ENCODE results near the gene MED31. TPM values are rescaled to one million over a fixed set of nuclear protein-coding genes. Genes with fewer than 3 reads are reported as not detected.

Gene MED31
- total RNA-seq, 1 experiment from 2014 or later: 41.4 TPM

GRCh38 chr17:6669479-6670212 is 18.2 kb upstream of the MED31 start:
- H3F3A ChIP-seq (ENCODE audit: insufficient read depth, low read depth): peaks cover 44% of the 10 kb centered on the region
- no peaks in the 10 kb centered on the region for H3K27me3 ChIP-seq (ENCODE audit: insufficient read depth, low read depth)
- no peaks in the 10 kb centered on the region for H3K9me3 ChIP-seq (ENCODE audit: insufficient read depth, low read depth)
- ChIA-PET CTCF (interaction anchor here (0.5 to 1.5 kb wide), 6 partner anchors 25 to 335 kb away, joined by 3 to 7 read pairs (median 4); no protein-coding TSS in a partner anchor), POLR2A (ENCODE audit: unreplicated experiment) (interaction anchor here (0.6 kb wide), 3 partner anchors 206 to 495 kb away, joined by 3 to 5 read pairs (median 4); no protein-coding TSS in a partner anchor)
- H3K79me2 ChIP-seq (ENCODE audit: low read depth): no peaks in the 10 kb centered on the region
- peak overlapping the region; percentile 88 for H3K27ac ChIP-seq
- H3K36me3 ChIP-seq (ENCODE audit: low read depth): no peaks in the 10 kb centered on the region
- peak overlapping the region; percentile 37; the same call in 1 of the 2 replicates for H2AFZ ChIP-seq
- TSS peak; percentile 95 for BruUV-seq (replicated peaks)
- H3K9me2 ChIP-seq (ENCODE audit: insufficient read depth): no peaks in the 10 kb centered on the region
- intact Hi-C loops (cut with micrococcal nuclease; ENCODE audit: unreplicated experiment): loop anchor here (2.0 to 5.0 kb wide), 2 partner anchors 43 to 83 kb away; partner anchors contain the start of gene SLC13A5
- H3K4me1 ChIP-seq (replicated peaks; ENCODE audit: insufficient read depth): peaks cover 44% of the 10 kb centered on the region
- TF ChIP-seq CTCF (conservative IDR thresholded peaks at IDR 0.05) (no peak), EZH2 (IDR thresholded peaks at IDR 0.05; ENCODE audit: low read depth) (no peak)
- peak; percentile 89 to 91 for DNase-seq
- peak overlapping the region; percentile 73 for H3K4me2 ChIP-seq
- peak overlapping the region; percentile 38 for H3K4me3 ChIP-seq
- H4K20me1 ChIP-seq (ENCODE audit: insufficient read depth): no peaks in the 10 kb centered on the region

GRCh38 chr17:6668727-6669425 is 17.5 kb upstream of the MED31 start:
- peak overlapping the region; percentile 38; the same call in 1 of the 2 replicates for H3K4me3 ChIP-seq
- intact Hi-C loops (cut with micrococcal nuclease; ENCODE audit: unreplicated experiment): loop anchor here (5.0 kb wide), 1 partner anchor 43 kb away; the partner anchor contains the start of gene SLC13A5
- peak overlapping the region; percentile 88 for H3K27ac ChIP-seq
- POLR2A ChIA-PET (ENCODE audit: unreplicated experiment): interaction anchor here (0.6 kb wide), 1 partner anchor 496 kb away, joined by 5 read pairs; no protein-coding TSS in a partner anchor
- H3K36me3 ChIP-seq (ENCODE audit: low read depth): no peaks in the 10 kb centered on the region
- no peaks in the 10 kb centered on the region for H4K20me1 ChIP-seq (ENCODE audit: insufficient read depth)
- H3K27me3 ChIP-seq (ENCODE audit: insufficient read depth, low read depth): no peaks in the 10 kb centered on the region
- no peaks in the 10 kb centered on the region for H3K9me2 ChIP-seq (ENCODE audit: insufficient read depth)
- peaks cover 44% of the 10 kb centered on the region for H3F3A ChIP-seq (ENCODE audit: insufficient read depth, low read depth)
- H3K79me2 ChIP-seq (ENCODE audit: low read depth): no peaks in the 10 kb centered on the region
- TF ChIP-seq EZH2 (IDR thresholded peaks at IDR 0.05; ENCODE audit: low read depth): no peak
- no peak for TF ChIP-seq CTCF (conservative IDR thresholded peaks at IDR 0.05)
- peaks cover 44% of the 10 kb centered on the region for H3K4me1 ChIP-seq (replicated peaks; ENCODE audit: insufficient read depth)
- no peaks in the 10 kb centered on the region for H3K9me3 ChIP-seq (ENCODE audit: insufficient read depth, low read depth)
- no peak for DNase-seq
- peak overlapping the region; percentile 37; the same call in 1 of the 2 replicates for H2AFZ ChIP-seq
- H3K4me2 ChIP-seq: peak overlapping the region; percentile 73
- no TSS peak for BruUV-seq (replicated peaks)
- CTCF ChIA-PET: interaction anchor here (0.5 to 1.5 kb wide), 2 partner anchors 198 to 336 kb away, joined by 4 to 7 read pairs; no protein-coding TSS in a partner anchor

- Histone ChIP-seq H3K9me3 (ENCODE audit: insufficient read depth, low read depth) (no peaks in the 10 kb centered on the region), H3F3A (ENCODE audit: insufficient read depth, low read depth) (peaks cover 44% of the 10 kb centered on the region), H3K4me2 (no peak overlapping the region), H2AFZ (no peak overlapping the region), H3K4me1 (replicated peaks; ENCODE audit: insufficient read depth) (peaks cover 44% of the 10 kb centered on the region), H3K9me2 (ENCODE audit: insufficient read depth) (no peaks in the 10 kb centered on the region), H3K4me3 (no peak overlapping the region), H3K36me3 (ENCODE audit: low read depth) (no peaks in the 10 kb centered on the region), H3K79me2 (ENCODE audit: low read depth) (no peaks in the 10 kb centered on the region), H3K27ac (peak overlapping the region; percentile 88; the same call in 1 of the 2 replicates), H3K27me3 (ENCODE audit: insufficient read depth, low read depth) (no peaks in the 10 kb centered on the region), H4K20me1 (ENCODE audit: insufficient read depth) (no peaks in the 10 kb centered on the region)
- CTCF ChIA-PET: no interaction called here
- no TSS peak for BruUV-seq (replicated peaks)
- POLR2A ChIA-PET (ENCODE audit: unreplicated experiment): interaction anchor here (0.6 kb wide), 1 partner anchor 243 kb away, joined by 4 read pairs; no protein-coding TSS in a partner anchor
- DNase-seq: no peak
- intact Hi-C loops (cut with micrococcal nuclease; ENCODE audit: unreplicated experiment): loop anchor here (5.0 kb wide), 1 partner anchor 44 kb away; the partner anchor contains the start of gene SLC13A5
- TF ChIP-seq CTCF (conservative IDR thresholded peaks at IDR 0.05) (no peak), EZH2 (IDR thresholded peaks at IDR 0.05; ENCODE audit: low read depth) (no peak)
Observed at GRCh38 chr17:6668219-6668618, 16.8 kb upstream of the MED31 start.

Measured in PC-9 (cell line).